BE2C (cell line): ENCODE measurements around the gene HOXB3.
"Not testable (repeated sequence)": the region's sequence is repeated elsewhere in the genome, so short reads cannot be mapped to it uniquely, and the experiment has no call there.

Experiments
- DNase-seq: peaks from one replicate; pipeline ENCODE4 v3.0.0-alpha.2; 2020
- H3K27me3 ChIP-seq: fragments of 250-450 bp; sonication (Bioruptor Pico); 2 replicates; pipeline ENCODE4 v1.5.1; 2020; ENCODE audit warnings: mild to moderate bottlenecking
- H3K36me3 ChIP-seq: fragments of 250-450 bp; sonication (Bioruptor Pico); 2 replicates; pipeline ENCODE4 v1.5.1; 2020; ENCODE audit warnings: mild to moderate bottlenecking
- H3K4me1 ChIP-seq: fragments of 250-450 bp; sonication (Bioruptor Pico); 2 replicates; pipeline ENCODE4 v1.5.1; 2020
- H3K4me3 ChIP-seq: 2 replicates; pipeline ENCODE4 v1.5.1; 2011; ENCODE audit warnings: low read depth, low read length
- H3K9me3 ChIP-seq: fragments of 250-450 bp; sonication (Bioruptor Pico); 2 replicates; pipeline ENCODE4 v1.5.1; 2020
- TF ChIP-seq, protein P1 (sequence below): IDR thresholded peaks from 2 replicates; pipeline ENCODE4 v1.5.1; 2012; ENCODE audit warnings: mild to moderate bottlenecking, low read depth, low read length

Gene HOXB3

DNA sequence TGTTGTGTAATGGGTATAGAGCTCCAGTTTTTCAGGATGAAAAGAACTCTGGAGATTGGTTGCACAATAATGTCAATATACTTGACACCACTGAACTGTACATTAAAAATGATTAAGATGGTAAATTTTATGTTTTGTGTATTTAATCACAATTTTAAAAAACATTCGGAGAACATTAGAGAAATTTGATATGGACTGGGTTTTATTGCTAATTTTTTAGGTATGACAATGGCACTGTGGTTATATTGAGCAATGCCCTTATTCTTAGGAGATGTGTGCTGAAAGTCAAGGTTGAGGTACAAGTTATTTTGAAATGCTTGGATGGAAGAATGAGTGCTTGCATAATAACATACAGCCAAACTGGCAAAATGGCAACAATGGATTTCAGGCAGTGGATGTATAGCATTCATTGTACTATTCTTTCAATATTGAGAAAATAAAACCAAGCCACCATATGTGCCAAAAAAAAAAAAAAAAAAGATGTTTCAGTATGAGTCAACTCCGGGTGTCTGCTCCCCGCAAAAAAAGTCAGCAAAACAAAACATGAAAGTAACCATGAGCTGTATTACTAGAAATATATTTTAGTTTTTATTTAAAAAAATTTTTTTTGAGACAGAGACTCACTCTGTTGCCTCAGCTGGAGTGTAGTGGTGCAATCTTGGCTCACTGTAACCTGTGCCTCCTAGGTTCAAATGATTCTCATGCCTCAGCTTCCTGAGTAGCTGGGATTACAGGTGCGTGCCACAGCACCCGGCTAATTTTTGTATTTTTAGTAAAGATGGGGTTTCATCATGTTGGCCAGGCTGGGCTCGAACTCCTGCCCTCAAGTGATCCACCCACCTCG lies 79.1 kb downstream of the HOXB3 start:
- peaks cover 45% of the 10 kb centered on the region for H3K27me3 ChIP-seq
- TF ChIP-seq, protein P1, sequence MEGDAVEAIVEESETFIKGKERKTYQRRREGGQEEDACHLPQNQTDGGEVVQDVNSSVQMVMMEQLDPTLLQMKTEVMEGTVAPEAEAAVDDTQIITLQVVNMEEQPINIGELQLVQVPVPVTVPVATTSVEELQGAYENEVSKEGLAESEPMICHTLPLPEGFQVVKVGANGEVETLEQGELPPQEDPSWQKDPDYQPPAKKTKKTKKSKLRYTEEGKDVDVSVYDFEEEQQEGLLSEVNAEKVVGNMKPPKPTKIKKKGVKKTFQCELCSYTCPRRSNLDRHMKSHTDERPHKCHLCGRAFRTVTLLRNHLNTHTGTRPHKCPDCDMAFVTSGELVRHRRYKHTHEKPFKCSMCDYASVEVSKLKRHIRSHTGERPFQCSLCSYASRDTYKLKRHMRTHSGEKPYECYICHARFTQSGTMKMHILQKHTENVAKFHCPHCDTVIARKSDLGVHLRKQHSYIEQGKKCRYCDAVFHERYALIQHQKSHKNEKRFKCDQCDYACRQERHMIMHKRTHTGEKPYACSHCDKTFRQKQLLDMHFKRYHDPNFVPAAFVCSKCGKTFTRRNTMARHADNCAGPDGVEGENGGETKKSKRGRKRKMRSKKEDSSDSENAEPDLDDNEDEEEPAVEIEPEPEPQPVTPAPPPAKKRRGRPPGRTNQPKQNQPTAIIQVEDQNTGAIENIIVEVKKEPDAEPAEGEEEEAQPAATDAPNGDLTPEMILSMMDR, result no peak
- no peak for DNase-seq
- no peaks in the 10 kb centered on the region for H3K36me3 ChIP-seq
- no peaks in the 10 kb centered on the region for H3K4me1 ChIP-seq
- no peak overlapping the region for H3K4me3 ChIP-seq
- H3K9me3 ChIP-seq, result no peaks in the 10 kb centered on the region

DNA sequence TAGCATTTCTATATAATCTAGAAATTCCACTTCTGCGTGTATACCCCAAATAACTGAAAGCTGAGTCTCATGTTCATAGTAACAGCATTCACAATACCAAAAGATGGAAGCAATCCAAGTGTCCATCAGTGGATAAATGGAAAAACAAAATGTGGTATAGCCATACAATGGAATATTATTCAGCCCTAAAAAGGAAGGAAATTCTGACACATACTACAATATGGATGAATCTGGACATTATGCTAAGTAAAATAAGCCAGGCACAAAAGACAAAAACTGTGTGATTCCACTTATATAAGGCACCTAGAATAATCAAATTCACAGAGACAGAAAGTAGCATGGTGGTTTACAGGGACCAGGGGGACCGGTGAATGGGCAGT lies 79.7 kb downstream of the HOXB3 start:
- no peak for DNase-seq
- TF ChIP-seq, protein P1, result no peak
- peaks cover 47% of the 10 kb centered on the region for H3K27me3 ChIP-seq
- no peak overlapping the region for H3K4me3 ChIP-seq
- no peaks in the 10 kb centered on the region for H3K4me1 ChIP-seq
- no peaks in the 10 kb centered on the region for H3K9me3 ChIP-seq
- H3K36me3 ChIP-seq, result no peaks in the 10 kb centered on the region

DNA sequence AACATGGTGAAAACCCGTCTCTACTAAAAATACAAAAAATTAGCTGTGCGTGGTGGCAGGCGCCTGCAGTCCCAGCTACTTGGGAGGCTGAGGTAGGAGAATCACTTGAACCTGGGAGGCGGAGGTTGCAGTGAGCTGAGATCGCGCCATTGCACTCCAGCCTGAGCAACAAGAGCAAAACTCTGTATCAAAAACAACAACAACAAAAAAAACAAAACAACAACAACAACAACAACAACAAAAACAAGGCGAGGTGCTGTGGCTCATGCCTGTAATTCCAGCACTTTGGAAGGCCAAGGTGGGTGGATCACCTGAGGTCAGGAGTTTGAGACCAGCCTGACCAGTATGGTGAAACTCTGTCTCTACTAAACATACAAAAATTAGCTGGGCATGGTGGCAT lies 80.3 kb downstream of the HOXB3 start:
- not testable (repeated sequence) for H3K36me3 ChIP-seq, DNase-seq, H3K9me3 ChIP-seq, H3K4me1 ChIP-seq, H3K4me3 ChIP-seq
- H3K27me3 ChIP-seq, result peaks cover 43% of the 10 kb centered on the region

DNA sequence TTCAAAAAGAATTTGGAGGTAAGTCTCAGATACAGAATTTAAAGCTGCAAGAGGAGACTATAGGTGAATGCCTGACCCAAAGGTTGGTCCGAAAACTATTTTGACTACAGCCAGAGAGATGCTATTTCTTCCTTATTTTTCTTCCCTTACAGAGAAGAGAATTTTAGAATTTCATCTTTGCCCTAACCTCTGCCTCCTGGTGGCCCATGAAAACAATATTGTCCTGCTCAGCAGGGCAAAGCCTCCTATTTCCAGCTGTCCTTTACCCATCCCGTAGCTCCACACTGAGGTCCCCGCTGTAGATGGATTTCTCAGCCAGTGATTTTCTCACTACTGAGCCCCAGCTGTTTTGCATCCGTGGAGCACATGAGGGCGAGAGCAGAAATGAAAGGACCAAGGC lies 83.8 kb downstream of the HOXB3 start:
- no peaks in the 10 kb centered on the region for H3K4me1 ChIP-seq
- peaks cover 23% of the 10 kb centered on the region for H3K27me3 ChIP-seq
- TF ChIP-seq, protein P1, result no peak

DNA sequence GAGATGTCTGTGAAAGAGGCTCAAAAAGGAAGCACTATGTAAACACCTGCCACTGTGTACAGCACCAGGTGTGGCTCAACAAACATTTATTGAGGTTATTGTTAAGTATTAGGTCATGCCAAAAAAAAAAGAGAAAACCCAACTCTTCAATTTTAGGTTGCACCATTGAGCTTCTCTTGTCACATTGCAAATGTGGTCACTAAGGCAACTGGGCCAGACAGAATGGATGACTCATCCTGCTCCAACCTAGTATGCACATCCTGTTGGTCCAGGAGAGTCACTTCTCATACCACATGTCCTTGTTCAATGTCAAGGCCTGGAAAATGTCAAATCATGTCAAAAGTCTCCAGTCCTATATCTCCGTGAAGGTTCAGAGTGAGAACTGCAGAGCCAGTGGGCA lies 84.3 kb downstream of the HOXB3 start:
- no peak for DNase-seq
- H3K27me3 ChIP-seq, result peaks cover 23% of the 10 kb centered on the region
- H3K36me3 ChIP-seq, result no peaks in the 10 kb centered on the region

More for the DNA sequence above, 83.8 kb downstream of the HOXB3 start:
- H3K9me3 ChIP-seq, result no peaks in the 10 kb centered on the region
- H3K4me3 ChIP-seq, result no peak overlapping the region
- no peak for DNase-seq
- no peaks in the 10 kb centered on the region for H3K36me3 ChIP-seq

DNA sequence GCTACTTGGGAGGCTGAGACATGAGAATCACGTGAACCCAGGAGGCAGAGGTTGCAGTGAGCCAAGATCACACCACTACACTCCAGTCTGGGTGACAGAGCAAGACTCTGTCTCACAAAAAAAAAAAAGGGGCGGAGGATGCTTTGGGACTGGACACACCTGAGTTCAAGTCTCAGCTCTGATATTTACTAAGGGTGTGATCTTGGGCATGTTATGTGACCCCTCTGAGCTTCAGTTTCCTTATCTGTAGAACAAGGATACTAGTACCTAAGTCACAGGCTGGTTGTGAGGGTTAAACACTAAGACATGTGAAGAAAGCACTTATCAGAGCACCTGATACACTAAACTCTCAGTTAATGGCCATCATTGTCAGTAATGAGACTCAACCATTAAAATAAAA lies 85.1 kb downstream of the HOXB3 start:
- Histone ChIP-seq H3K4me1 (no peaks in the 10 kb centered on the region), H3K27me3 (peaks cover 22% of the 10 kb centered on the region)
- DNase-seq, result no peak

More for the DNA sequence above, 84.3 kb downstream of the HOXB3 start:
- no peaks in the 10 kb centered on the region for H3K9me3 ChIP-seq
- H3K4me1 ChIP-seq, result no peaks in the 10 kb centered on the region
- H3K4me3 ChIP-seq, result no peak overlapping the region
- TF ChIP-seq, protein P1, result no peak

More for the DNA sequence above, 85.1 kb downstream of the HOXB3 start:
- TF ChIP-seq, protein P1, result no peak
- Histone ChIP-seq H3K9me3 (no peaks in the 10 kb centered on the region), H3K36me3 (no peaks in the 10 kb centered on the region), H3K4me3 (no peak overlapping the region)
